GM12875 (cell line): ENCODE results near the gene IBA57.

Experiments used
- H3K4me3 ChIP-seq: one replicate; pipeline ENCODE4 v1.5.1; 2011; ENCODE audit warnings: low read depth, low read length, control low read depth
- CTCF ChIP-seq: IDR thresholded peaks from 2 replicates; pipeline ENCODE4 v1.5.1; 2011; ENCODE audit warnings: low read depth, mild to moderate bottlenecking, control low read depth, inconsistent platforms, low read length, moderate library complexity, borderline replicate concordance; ENCODE audit not compliant: insufficient read depth

Gene IBA57

GRCh38 chr1:228231189-228231588, 65.6 kb downstream of the IBA57 start:
- no peak for TF ChIP-seq CTCF
- no peak overlapping the region for H3K4me3 ChIP-seq
